Esophagus muscularis mucosa (tissue), 4 donors: ENCODE measurements around the gene SOX30.

Experiments used
- EP300 ChIP-seq: sonication (generic); formaldehyde crosslinking; IDR thresholded peaks from one replicate; pipeline ENCODE4 v1.6.1; 2017; ENCODE audit warnings: antibody characterized with exemption
- POLR2AphosphoS5 ChIP-seq, 2 donors: sonication (generic); formaldehyde crosslinking; IDR thresholded peaks; one replicate each; pipeline ENCODE4 v1.6.1; 2017; ENCODE audit warnings: antibody characterized with exemption in 2 of 2
- TF ChIP-seq, protein P1 (sequence below), 3 experiments: fragments of 200-600 bp in 2 of 3; fragments of 450-650 bp in 1 of 3; sonication (generic) in 2 of 3; IDR thresholded peaks; one replicate each; pipeline ENCODE4 v1.5.1; 2017 to 2019; ENCODE audit warnings: antibody characterized with exemption in 3 of 3, mild to moderate bottlenecking in 2 of 3, moderate library complexity in 1 of 3

DNA sequence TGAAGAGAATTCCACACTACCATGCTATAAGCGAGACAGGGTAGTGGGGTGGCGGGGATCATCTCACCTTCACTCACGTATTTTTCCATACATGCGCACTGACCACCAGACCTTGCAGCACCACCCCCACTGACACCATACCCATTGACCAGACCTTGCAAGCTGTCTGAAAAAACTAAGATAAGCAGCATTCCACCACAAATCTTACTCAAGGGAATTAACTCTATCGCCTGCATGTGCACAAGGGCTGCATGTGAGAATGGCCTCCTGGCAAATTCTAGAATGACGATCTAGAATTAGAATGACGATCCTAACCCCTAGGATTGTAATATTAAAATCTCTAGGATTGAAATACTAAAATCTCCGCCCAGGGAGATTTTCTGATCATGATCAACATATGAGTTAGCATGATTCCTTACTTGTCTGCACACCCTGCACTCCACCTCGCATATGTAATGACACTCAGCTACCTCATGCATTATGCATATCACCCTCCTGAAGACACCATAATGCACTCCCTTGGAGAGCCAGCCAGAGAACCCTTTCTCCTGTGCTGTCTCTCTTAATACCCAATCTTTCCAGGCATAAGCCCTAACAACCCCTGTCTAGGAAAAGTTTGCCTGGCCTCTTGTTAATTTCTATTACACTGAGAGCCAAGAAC lies 11.7 kb downstream of the SOX30 start:
- TF ChIP-seq, protein P1, sequence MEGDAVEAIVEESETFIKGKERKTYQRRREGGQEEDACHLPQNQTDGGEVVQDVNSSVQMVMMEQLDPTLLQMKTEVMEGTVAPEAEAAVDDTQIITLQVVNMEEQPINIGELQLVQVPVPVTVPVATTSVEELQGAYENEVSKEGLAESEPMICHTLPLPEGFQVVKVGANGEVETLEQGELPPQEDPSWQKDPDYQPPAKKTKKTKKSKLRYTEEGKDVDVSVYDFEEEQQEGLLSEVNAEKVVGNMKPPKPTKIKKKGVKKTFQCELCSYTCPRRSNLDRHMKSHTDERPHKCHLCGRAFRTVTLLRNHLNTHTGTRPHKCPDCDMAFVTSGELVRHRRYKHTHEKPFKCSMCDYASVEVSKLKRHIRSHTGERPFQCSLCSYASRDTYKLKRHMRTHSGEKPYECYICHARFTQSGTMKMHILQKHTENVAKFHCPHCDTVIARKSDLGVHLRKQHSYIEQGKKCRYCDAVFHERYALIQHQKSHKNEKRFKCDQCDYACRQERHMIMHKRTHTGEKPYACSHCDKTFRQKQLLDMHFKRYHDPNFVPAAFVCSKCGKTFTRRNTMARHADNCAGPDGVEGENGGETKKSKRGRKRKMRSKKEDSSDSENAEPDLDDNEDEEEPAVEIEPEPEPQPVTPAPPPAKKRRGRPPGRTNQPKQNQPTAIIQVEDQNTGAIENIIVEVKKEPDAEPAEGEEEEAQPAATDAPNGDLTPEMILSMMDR (IDR thresholded peaks at IDR 0.05), result no peak
- TF ChIP-seq POLR2AphosphoS5 (IDR thresholded peaks at IDR 0.05) (no peak), EP300 (no peak)
